Activated naive CD8-positive, alpha-beta T cell treated with anti-CD3 and anti-CD28 coated beads, Interleukin-2, amount 50 U/mL, for 24 hours (primary cell): ENCODE measurements around the gene LRMDA.

Source experiments
- ATAC-seq: fragments of 150-1000 bp; cut with Tn5 transposase; one replicate; pipeline ENCODE4 v1.10.0; 2021
- DNase-seq: peaks from one replicate; pipeline ENCODE4 v3.0.0; 2021
- H3K27ac Mint-ChIP-seq: one replicate; pipeline ENCODE4 v1.8.0; 2021; ENCODE audit warnings: mild to moderate bottlenecking, mixed read lengths
- H3K27me3 Mint-ChIP-seq: one replicate; pipeline ENCODE4 v1.8.0; 2021; ENCODE audit warnings: mixed read lengths
- H3K36me3 Mint-ChIP-seq: one replicate; pipeline ENCODE4 v1.8.0; 2021; ENCODE audit warnings: low read depth, mixed read lengths
- H3K4me1 Mint-ChIP-seq: one replicate; pipeline ENCODE4 v1.8.0; 2021; ENCODE audit warnings: mixed read lengths
- H3K4me3 Mint-ChIP-seq: one replicate; pipeline ENCODE4 v1.8.0; 2021; ENCODE audit warnings: mild to moderate bottlenecking, moderate library complexity, mixed read lengths
- H3K9me3 Mint-ChIP-seq: one replicate; pipeline ENCODE4 v1.8.0; 2021; ENCODE audit warnings: mixed read lengths

LRMDA gene

DNA sequence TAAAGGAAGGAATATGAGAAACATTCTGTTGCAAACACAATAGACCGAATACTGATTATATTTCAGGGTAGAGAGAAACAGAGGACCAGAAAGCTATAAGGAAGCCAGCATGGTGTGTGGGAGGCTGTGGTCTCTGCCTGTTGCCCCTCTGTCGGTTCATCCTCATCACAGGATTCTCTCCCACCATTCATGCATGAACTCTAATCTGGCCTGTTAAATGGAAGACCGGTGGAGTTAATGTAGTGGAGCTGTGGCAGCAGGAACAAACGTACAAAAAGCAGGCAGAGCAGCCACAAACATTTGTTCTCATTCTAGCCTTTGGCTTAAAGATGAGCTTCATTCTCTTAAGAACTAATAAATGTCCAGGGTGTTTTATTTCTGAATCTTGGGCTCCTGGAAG, 902.4 kb downstream of the LRMDA start:
- no peaks in the 10 kb centered on the region for H3K4me1 Mint-ChIP-seq
- no peaks in the 10 kb centered on the region for H3K36me3 Mint-ChIP-seq
- ATAC-seq: no peak
- H3K4me3 Mint-ChIP-seq: no peak overlapping the region
- H3K9me3 Mint-ChIP-seq: no peaks in the 10 kb centered on the region
- H3K27me3 Mint-ChIP-seq: no peaks in the 10 kb centered on the region
- DNase-seq: no peak
- H3K27ac Mint-ChIP-seq: no peak overlapping the region

- ATAC-seq (no peak), DNase-seq (no peak)
- Mint-ChIP-seq H3K4me3 (no peak overlapping the region), H3K27ac (no peak overlapping the region), H3K27me3 (no peaks in the 10 kb centered on the region), H3K9me3 (no peaks in the 10 kb centered on the region), H3K4me1 (no peaks in the 10 kb centered on the region), H3K36me3 (no peaks in the 10 kb centered on the region)
Measured at GRCh38 chr10:76334255-76334654, 902.8 kb downstream of the LRMDA start.

- H3K4me1 Mint-ChIP-seq: no peaks in the 10 kb centered on the region
- H3K36me3 Mint-ChIP-seq: no peaks in the 10 kb centered on the region
- no peak for DNase-seq
- no peak overlapping the region for H3K27ac Mint-ChIP-seq
- no peak overlapping the region for H3K4me3 Mint-ChIP-seq
- ATAC-seq: no peak
- H3K9me3 Mint-ChIP-seq: no peaks in the 10 kb centered on the region
- H3K27me3 Mint-ChIP-seq: no peaks in the 10 kb centered on the region
Measured at GRCh38 chr10:76336213-76336963, 905.0 kb downstream of the LRMDA start.

- no peak overlapping the region for H3K4me3 Mint-ChIP-seq
- H3K36me3 Mint-ChIP-seq: no peaks in the 10 kb centered on the region
- no peaks in the 10 kb centered on the region for H3K9me3 Mint-ChIP-seq
- H3K4me1 Mint-ChIP-seq: no peaks in the 10 kb centered on the region
- no peak for ATAC-seq
- no peaks in the 10 kb centered on the region for H3K27me3 Mint-ChIP-seq
- no peak overlapping the region for H3K27ac Mint-ChIP-seq
- DNase-seq: no peak
Measured at GRCh38 chr10:76337641-76338040, 906.2 kb downstream of the LRMDA start.

DNA sequence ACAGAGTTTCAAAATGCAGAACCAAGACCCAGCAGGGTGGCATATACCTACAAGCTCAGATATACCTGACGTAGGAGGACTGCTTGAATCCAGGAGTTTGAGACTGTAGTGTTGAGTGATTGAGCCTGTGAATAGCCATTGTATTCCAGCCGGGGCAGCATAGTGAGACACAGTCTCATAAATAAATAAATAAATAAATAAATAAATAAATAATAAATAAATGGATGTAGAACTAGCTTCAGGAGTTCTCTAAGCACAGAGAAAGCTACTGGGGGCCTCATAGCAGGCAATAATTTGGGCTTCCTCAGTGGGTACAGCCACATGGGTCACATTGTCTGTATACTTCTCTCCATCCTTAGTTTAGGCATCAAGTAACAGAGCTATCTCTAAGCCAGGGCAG, 906.8 kb downstream of the LRMDA start:
- no peaks in the 10 kb centered on the region for H3K27me3 Mint-ChIP-seq
- no peak overlapping the region for H3K4me3 Mint-ChIP-seq
- DNase-seq (no peak), ATAC-seq (no peak)
- no peaks in the 10 kb centered on the region for H3K9me3 Mint-ChIP-seq
- no peaks in the 10 kb centered on the region for H3K4me1 Mint-ChIP-seq
- H3K36me3 Mint-ChIP-seq: no peaks in the 10 kb centered on the region
- no peak overlapping the region for H3K27ac Mint-ChIP-seq

- Mint-ChIP-seq H3K4me3 (no peak overlapping the region), H3K27ac (no peak overlapping the region), H3K4me1 (no peaks in the 10 kb centered on the region), H3K9me3 (peaks cover 4% of the 10 kb centered on the region), H3K27me3 (no peaks in the 10 kb centered on the region), H3K36me3 (no peaks in the 10 kb centered on the region)
- no peak for DNase-seq
- no peak for ATAC-seq
Measured at GRCh38 chr10:76341740-76342139, 910.3 kb downstream of the LRMDA start.

DNA sequence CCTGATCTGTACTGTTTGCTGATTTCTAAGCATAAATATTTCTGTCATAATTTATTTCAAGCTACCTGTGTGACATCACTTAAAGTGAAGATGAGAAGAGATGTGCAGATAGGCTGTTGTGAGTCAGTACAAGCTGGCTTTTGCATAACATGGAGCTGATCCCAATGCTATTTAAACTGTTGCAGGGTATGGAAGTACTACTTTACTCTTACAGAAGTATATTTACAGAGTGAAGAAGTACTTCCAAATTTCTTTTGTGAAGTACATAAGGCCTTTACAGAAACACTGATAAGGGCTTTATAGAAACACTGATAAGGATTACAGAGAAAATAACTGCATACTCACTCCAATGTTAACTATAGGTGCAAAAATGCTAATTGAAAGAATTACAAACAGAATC, 911.6 kb downstream of the LRMDA start:
- no peak overlapping the region for H3K27ac Mint-ChIP-seq
- no peaks in the 10 kb centered on the region for H3K36me3 Mint-ChIP-seq
- H3K4me1 Mint-ChIP-seq: no peaks in the 10 kb centered on the region
- H3K27me3 Mint-ChIP-seq: no peaks in the 10 kb centered on the region
- no peak for DNase-seq
- H3K4me3 Mint-ChIP-seq: no peak overlapping the region
- ATAC-seq: no peak
- peaks cover 4% of the 10 kb centered on the region for H3K9me3 Mint-ChIP-seq

- Mint-ChIP-seq H3K27ac (no peak overlapping the region), H3K9me3 (peaks cover 4% of the 10 kb centered on the region), H3K4me3 (no peak overlapping the region), H3K36me3 (no peaks in the 10 kb centered on the region), H3K4me1 (no peaks in the 10 kb centered on the region), H3K27me3 (no peaks in the 10 kb centered on the region)
- ATAC-seq: no peak
- no peak for DNase-seq
Measured at GRCh38 chr10:76347832-76348231, 916.4 kb downstream of the LRMDA start.

DNA sequence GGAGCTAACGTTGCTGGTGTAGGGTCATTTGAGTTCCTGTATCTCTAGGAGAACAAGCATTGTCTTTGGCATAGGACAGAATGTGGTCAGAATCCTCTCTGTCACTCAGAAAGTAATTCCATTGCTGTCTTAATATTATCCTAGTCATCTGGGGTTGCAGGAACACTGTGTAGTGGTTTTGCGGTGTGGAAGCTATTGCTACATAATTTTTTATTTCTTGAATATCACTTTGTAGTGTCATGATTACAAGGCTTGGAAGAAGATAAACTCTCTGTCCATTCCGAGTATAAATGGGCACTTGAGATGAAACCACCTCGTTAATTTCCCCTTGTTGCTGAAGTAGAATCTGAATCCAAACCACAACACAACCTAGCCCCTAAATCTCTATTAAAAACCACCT, 919.2 kb downstream of the LRMDA start:
- Mint-ChIP-seq H3K4me1 (no peaks in the 10 kb centered on the region), H3K4me3 (no peak overlapping the region), H3K27me3 (no peaks in the 10 kb centered on the region), H3K9me3 (no peaks in the 10 kb centered on the region), H3K27ac (no peak overlapping the region), H3K36me3 (no peaks in the 10 kb centered on the region)
- DNase-seq: no peak
- ATAC-seq: no peak

- H3K27me3 Mint-ChIP-seq: no peaks in the 10 kb centered on the region
- H3K4me3 Mint-ChIP-seq: no peak overlapping the region
- no peak overlapping the region for H3K27ac Mint-ChIP-seq
- DNase-seq: no peak
- no peaks in the 10 kb centered on the region for H3K36me3 Mint-ChIP-seq
- no peak for ATAC-seq
- peaks cover 4% of the 10 kb centered on the region for H3K9me3 Mint-ChIP-seq
- no peaks in the 10 kb centered on the region for H3K4me1 Mint-ChIP-seq
Measured at GRCh38 chr10:76352300-76352699, 920.9 kb downstream of the LRMDA start.

DNA sequence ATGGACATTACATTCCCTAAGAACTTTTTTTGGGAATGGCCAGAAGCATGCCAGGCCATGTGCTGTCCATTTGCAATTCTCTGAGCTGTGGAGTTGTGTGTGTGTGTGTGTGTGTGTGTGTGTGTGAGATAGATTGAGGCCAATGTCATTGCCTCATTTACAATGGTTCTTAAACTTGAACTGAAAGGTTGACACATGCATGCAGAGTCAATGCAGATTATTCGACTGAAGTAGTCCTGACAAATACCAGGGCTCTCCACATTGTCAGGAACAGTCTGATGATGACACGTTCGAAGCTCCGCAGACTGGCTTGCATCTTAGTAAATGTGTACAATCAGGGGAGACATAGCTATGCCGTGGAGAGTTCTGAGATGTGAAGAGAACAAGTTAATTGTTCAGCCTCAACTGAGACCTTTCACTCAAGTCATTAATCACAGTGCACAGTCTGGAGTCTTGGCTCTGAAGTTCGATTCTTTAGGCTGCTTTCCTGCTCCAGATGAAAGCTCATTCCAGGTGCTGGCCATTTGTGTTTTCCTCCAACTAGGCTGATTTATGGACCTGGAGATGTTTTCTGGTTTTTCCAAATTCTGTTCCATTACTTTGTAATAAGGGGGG, 921.9 kb downstream of the LRMDA start:
- H3K9me3 Mint-ChIP-seq: peaks cover 4% of the 10 kb centered on the region
- H3K27me3 Mint-ChIP-seq: no peaks in the 10 kb centered on the region
- H3K27ac Mint-ChIP-seq: no peak overlapping the region
- no peaks in the 10 kb centered on the region for H3K4me1 Mint-ChIP-seq
- DNase-seq: no peak
- H3K4me3 Mint-ChIP-seq: no peak overlapping the region
- no peak for ATAC-seq
- no peaks in the 10 kb centered on the region for H3K36me3 Mint-ChIP-seq

- Mint-ChIP-seq H3K27ac (no peak overlapping the region), H3K9me3 (peaks cover 4% of the 10 kb centered on the region), H3K27me3 (no peaks in the 10 kb centered on the region), H3K4me3 (no peak overlapping the region), H3K4me1 (no peaks in the 10 kb centered on the region), H3K36me3 (no peaks in the 10 kb centered on the region)
- DNase-seq (no peak), ATAC-seq (no peak)
Measured at GRCh38 chr10:76354212-76354738, 922.9 kb downstream of the LRMDA start.

GRCh38 chr10:76354921-76355320, 923.5 kb downstream of the LRMDA start:
- no peak overlapping the region for H3K27ac Mint-ChIP-seq
- no peaks in the 10 kb centered on the region for H3K36me3 Mint-ChIP-seq
- DNase-seq (no peak), ATAC-seq (no peak)
- H3K27me3 Mint-ChIP-seq: no peaks in the 10 kb centered on the region
- no peak overlapping the region for H3K4me3 Mint-ChIP-seq
- peaks cover 4% of the 10 kb centered on the region for H3K9me3 Mint-ChIP-seq
- no peaks in the 10 kb centered on the region for H3K4me1 Mint-ChIP-seq

- H3K9me3 Mint-ChIP-seq: peaks cover 4% of the 10 kb centered on the region
- no peaks in the 10 kb centered on the region for H3K4me1 Mint-ChIP-seq
- H3K36me3 Mint-ChIP-seq: no peaks in the 10 kb centered on the region
- DNase-seq: no peak
- no peak overlapping the region for H3K27ac Mint-ChIP-seq
- ATAC-seq: no peak
- no peaks in the 10 kb centered on the region for H3K27me3 Mint-ChIP-seq
- no peak overlapping the region for H3K4me3 Mint-ChIP-seq
Measured at GRCh38 chr10:76356557-76356956, 925.1 kb downstream of the LRMDA start.

- H3K27ac Mint-ChIP-seq: no peak overlapping the region
- no peaks in the 10 kb centered on the region for H3K4me1 Mint-ChIP-seq
- H3K4me3 Mint-ChIP-seq: no peak overlapping the region
- no peaks in the 10 kb centered on the region for H3K36me3 Mint-ChIP-seq
- DNase-seq (no peak), ATAC-seq (no peak)
- no peaks in the 10 kb centered on the region for H3K27me3 Mint-ChIP-seq
- peaks cover 4% of the 10 kb centered on the region for H3K9me3 Mint-ChIP-seq
Measured at GRCh38 chr10:76357726-76358415, 926.4 kb downstream of the LRMDA start.
